ENCODE data around the gene LOX.

The LOX gene

GRCh38 chr5:122076669-122077365 is 1.2 kb downstream of the LOX start:
- no peak for TF ChIP-seq ZBTB7A (IDR thresholded peaks at IDR 0.05; ENCODE audit: low read depth)
- TF ChIP-seq CREB1 (IDR thresholded peaks at IDR 0.05; ENCODE audit: low read depth), result no peak
- TF ChIP-seq TEAD4 (IDR thresholded peaks at IDR 0.05), result peak; percentile 47; the same call in 1 of the 2 replicates
- TF ChIP-seq EP300 (IDR thresholded peaks at IDR 0.05; ENCODE audit: borderline replicate concordance), result no peak
- TF ChIP-seq MAX (IDR thresholded peaks at IDR 0.05), result peak; percentile 64
- no peak for TF ChIP-seq CEBPB (IDR thresholded peaks at IDR 0.05)
- no peak for TF ChIP-seq YY1 (IDR thresholded peaks at IDR 0.05; ENCODE audit: low read depth)
- TF ChIP-seq RAD21 (IDR thresholded peaks at IDR 0.05; ENCODE audit: low read depth), result peak; percentile 72

- TF ChIP-seq REST (IDR thresholded peaks at IDR 0.05; ENCODE audit: low read depth) (no peak), TCF12 (IDR thresholded peaks at IDR 0.05; ENCODE audit: low read depth) (no peak), NFIC (IDR thresholded peaks at IDR 0.05) (no peak), FOXM1 (IDR thresholded peaks at IDR 0.05; ENCODE audit: borderline replicate concordance, low read depth) (no peak), CEBPB (IDR thresholded peaks at IDR 0.05) (peak; percentile 51; the same call in 1 of the 2 replicates)
Measured at GRCh38 chr5:122076050-122076461, 2.0 kb downstream of the LOX start.

GRCh38 chr5:122073864-122074263 is 4.2 kb downstream of the LOX start:
- TF ChIP-seq MAX (IDR thresholded peaks at IDR 0.05) (no peak), EGR1 (IDR thresholded peaks at IDR 0.05) (no peak), NFIC (IDR thresholded peaks at IDR 0.05) (no peak), REST (IDR thresholded peaks at IDR 0.05; ENCODE audit: low read depth) (no peak), ZBTB7A (IDR thresholded peaks at IDR 0.05; ENCODE audit: low read depth) (no peak), YY1 (IDR thresholded peaks at IDR 0.05; ENCODE audit: low read depth) (no peak), TCF12 (IDR thresholded peaks at IDR 0.05; ENCODE audit: low read depth) (no peak), USF1 (IDR thresholded peaks at IDR 0.05) (no peak), CREB1 (IDR thresholded peaks at IDR 0.05; ENCODE audit: low read depth) (no peak), CEBPB (IDR thresholded peaks at IDR 0.05) (no peak), FOXM1 (IDR thresholded peaks at IDR 0.05; ENCODE audit: borderline replicate concordance, low read depth) (no peak), TAF1 (IDR thresholded peaks at IDR 0.05; ENCODE audit: low read depth) (no peak), TEAD4 (IDR thresholded peaks at IDR 0.05) (no peak), EP300 (IDR thresholded peaks at IDR 0.05; ENCODE audit: borderline replicate concordance) (no peak)

- TF ChIP-seq TCF12 (IDR thresholded peaks at IDR 0.05; ENCODE audit: low read depth), result no peak
- TF ChIP-seq TAF1 (IDR thresholded peaks at IDR 0.05; ENCODE audit: low read depth), result no peak
- TF ChIP-seq FOXM1 (IDR thresholded peaks at IDR 0.05; ENCODE audit: borderline replicate concordance, low read depth), result no peak
Measured at GRCh38 chr5:122073018-122073417, 5.0 kb downstream of the LOX start.

GRCh38 chr5:122067390-122067789 is 10.7 kb downstream of the LOX start:
- no peak for TF ChIP-seq EP300 (IDR thresholded peaks at IDR 0.05; ENCODE audit: borderline replicate concordance)
- TF ChIP-seq EGR1 (IDR thresholded peaks at IDR 0.05), result no peak
- no peak for TF ChIP-seq TCF12 (IDR thresholded peaks at IDR 0.05; ENCODE audit: low read depth)

- no peak for TF ChIP-seq NFIC (IDR thresholded peaks at IDR 0.05)
- TF ChIP-seq TEAD4 (IDR thresholded peaks at IDR 0.05), result no peak
- no peak for TF ChIP-seq ZBTB7A (IDR thresholded peaks at IDR 0.05; ENCODE audit: low read depth)
- no peak for TF ChIP-seq REST (IDR thresholded peaks at IDR 0.05; ENCODE audit: low read depth)
- no peak for TF ChIP-seq TAF1 (IDR thresholded peaks at IDR 0.05; ENCODE audit: low read depth)
- TF ChIP-seq CEBPB (IDR thresholded peaks at IDR 0.05), result no peak
- no peak for TF ChIP-seq RAD21 (IDR thresholded peaks at IDR 0.05; ENCODE audit: low read depth)
- TF ChIP-seq EP300 (IDR thresholded peaks at IDR 0.05; ENCODE audit: borderline replicate concordance), result no peak
- TF ChIP-seq CREB1 (IDR thresholded peaks at IDR 0.05; ENCODE audit: low read depth), result no peak
- TF ChIP-seq USF1 (IDR thresholded peaks at IDR 0.05), result no peak
- no peak for TF ChIP-seq FOXM1 (IDR thresholded peaks at IDR 0.05; ENCODE audit: borderline replicate concordance, low read depth)
- TF ChIP-seq TCF12 (IDR thresholded peaks at IDR 0.05; ENCODE audit: low read depth), result no peak
- no peak for TF ChIP-seq EGR1 (IDR thresholded peaks at IDR 0.05)
- TF ChIP-seq MAX (IDR thresholded peaks at IDR 0.05), result no peak
- no peak for TF ChIP-seq YY1 (IDR thresholded peaks at IDR 0.05; ENCODE audit: low read depth)
Measured at GRCh38 chr5:122064992-122065391, 13.1 kb downstream of the LOX start.
